Thyroid gland (tissue), 4 donors: ENCODE measurements around the gene BSPRY. TPM values are rescaled to one million over a fixed set of nuclear protein-coding genes. Genes with fewer than 3 reads are reported as not detected.

Source experiments
- DNase-seq, 2 donors: peaks; one replicate each; pipeline ENCODE4 v3.0.0-alpha.2; 2019
- H3K27ac ChIP-seq, 3 donors: fragments of 200-600 bp; sonication (generic); 1 replicate in 2 of 3; 2 replicates in 1 of 3; pipeline ENCODE4 v1.5.1; 2016 to 2019; ENCODE audit warnings: mild to moderate bottlenecking in 1 of 3, moderate library complexity in 1 of 3
- H3K27me3 ChIP-seq: fragments of 200-600 bp; sonication (generic); one replicate; pipeline ENCODE4 v1.5.1; 2019
- H3K36me3 ChIP-seq, 2 donors: fragments of 200-600 bp; sonication (generic); one replicate each; pipeline ENCODE4 v1.5.1; 2016 to 2019
- H3K4me1 ChIP-seq, 2 donors: fragments of 200-600 bp; sonication (generic); one replicate each; pipeline ENCODE4 v1.5.1; 2017 to 2019
- H3K4me3 ChIP-seq, 3 donors: fragments of 200-600 bp; sonication (generic); replicated peaks in 1 of 3; 1 replicate in 2 of 3; 2 replicates in 1 of 3; pipeline ENCODE4 v1.5.1; 2016; ENCODE audit warnings: mild to moderate bottlenecking in 1 of 3
- H3K9me3 ChIP-seq: fragments of 200-600 bp; sonication (generic); one replicate; pipeline ENCODE4 v1.5.1; 2017
- CTCF ChIP-seq, 6 experiments: fragments of 200-600 bp in 3 of 6; fragments of 450-650 bp in 3 of 6; sonication (generic) in 3 of 6; IDR thresholded peaks; one replicate each; pipeline ENCODE4 v1.5.1; 2016 to 2019; ENCODE audit warnings: antibody characterized with exemption in 6 of 6, mild to moderate bottlenecking in 2 of 6, inconsistent platforms in 1 of 6, moderate library complexity in 1 of 6
- POLR2A ChIP-seq, 2 donors: fragments of 450-650 bp; IDR thresholded peaks; one replicate each; pipeline ENCODE4 v1.6.1; 2017; ENCODE audit warnings: antibody characterized with exemption in 2 of 2, mild to moderate bottlenecking in 2 of 2, moderate library complexity in 1 of 2
- WGBS, 2 donors: methylation state at CpG; one replicate each; pipeline ENCODE4 v1.1.5; 2017; 5-methylcytosine and 5-hydroxymethylcytosine counted together
- intact Hi-C: fragments of 100-400 bp; cut with DNase I; formaldehyde crosslinking; loops from one replicate; pipeline ENCODE4 v1.15.1; 2023
- total RNA-seq, 4 donors: library from RNA; depleted of rRNA; stranded (reverse); fragments of >200 nt; gene quantifications; one replicate each; pipeline ENCODE4 v1.2.3, GENCODE V29; 2016

BSPRY gene
- total RNA-seq, 4 donors from 2014 or later = 53.2 to 79.7 (median 67.1) TPM

- H3K27ac ChIP-seq = no peak overlapping the region
- intact Hi-C loops = no loop called here
- H3K36me3 ChIP-seq = peaks cover 35 to 41% of the 10 kb centered on the region in 2 donors
- no peaks in the 10 kb centered on the region for H3K4me1 ChIP-seq
- no peak for DNase-seq
- WGBS, 2 donors = 96 to 100% methylated on average over 10 to 12 of the region's 13 CpGs
- no peak for TF ChIP-seq POLR2A (IDR thresholded peaks at IDR 0.05)
- TF ChIP-seq CTCF (IDR thresholded peaks at IDR 0.05) = no peak
- no peaks in the 10 kb centered on the region for H3K9me3 ChIP-seq
- no peaks in the 10 kb centered on the region for H3K27me3 ChIP-seq
- H3K4me3 ChIP-seq = no peak overlapping the region
These were observed 39.5 kb downstream of the BSPRY start for GRCh38 chr9:113388833-113389232.

GRCh38 chr9:113389451-113389850 is 40.1 kb downstream of the BSPRY start:
- Histone ChIP-seq H3K36me3 (peaks cover 35 to 41% of the 10 kb centered on the region in 2 donors), H3K27me3 (no peaks in the 10 kb centered on the region), H3K4me3 (no peak overlapping the region), H3K4me1 (no peaks in the 10 kb centered on the region), H3K9me3 (no peaks in the 10 kb centered on the region), H3K27ac (no peak overlapping the region)
- WGBS, 2 donors = 94 to 96% methylated on average over 10 to 11 of the region's 11 CpGs
- TF ChIP-seq CTCF (IDR thresholded peaks at IDR 0.05) (no peak), POLR2A (IDR thresholded peaks at IDR 0.05) (no peak)
- intact Hi-C loops = no loop called here
- no peak for DNase-seq

GRCh38 chr9:113390192-113390960 is 41.0 kb downstream of the BSPRY start:
- intact Hi-C loops = no loop called here
- no peak for DNase-seq
- Histone ChIP-seq H3K36me3 (peaks cover 35 to 41% of the 10 kb centered on the region in 2 donors), H3K9me3 (no peaks in the 10 kb centered on the region), H3K27ac (no peak overlapping the region), H3K4me1 (no peaks in the 10 kb centered on the region), H3K4me3 (no peak overlapping the region), H3K27me3 (no peaks in the 10 kb centered on the region)
- no peak for TF ChIP-seq POLR2A (IDR thresholded peaks at IDR 0.05)
- no peak for TF ChIP-seq CTCF (IDR thresholded peaks at IDR 0.05)
- WGBS, 2 donors = 94 to 95% methylated on average over 14 to 15 of the region's 17 CpGs

- Histone ChIP-seq H3K27ac (no peak overlapping the region), H3K27me3 (no peaks in the 10 kb centered on the region), H3K4me1 (no peaks in the 10 kb centered on the region), H3K36me3 (peaks cover 35 to 41% of the 10 kb centered on the region in 2 donors), H3K4me3 (no peak overlapping the region), H3K9me3 (no peaks in the 10 kb centered on the region)
- no peak for DNase-seq
- intact Hi-C loops = no loop called here
- WGBS, 2 donors = 92 to 93% methylated on average over 7 of the region's 7 CpGs
- TF ChIP-seq CTCF (IDR thresholded peaks at IDR 0.05) (no peak), POLR2A (IDR thresholded peaks at IDR 0.05) (no peak)
These were observed 42.6 kb downstream of the BSPRY start for GRCh38 chr9:113391917-113392316.

GRCh38 chr9:113393281-113393680 is 43.9 kb downstream of the BSPRY start:
- WGBS, 2 donors = 91 to 96% methylated on average over 7 of the region's 7 CpGs
- DNase-seq = no peak
- H3K36me3 ChIP-seq = peaks cover 28 to 35% of the 10 kb centered on the region in 2 donors
- H3K4me3 ChIP-seq = no peak overlapping the region
- H3K4me1 ChIP-seq = peaks cover 0 to 6% of the 10 kb centered on the region in 2 donors
- intact Hi-C loops = no loop called here
- TF ChIP-seq POLR2A (IDR thresholded peaks at IDR 0.05) (no peak), CTCF (IDR thresholded peaks at IDR 0.05) (no peak)
- no peaks in the 10 kb centered on the region for H3K9me3 ChIP-seq
- no peaks in the 10 kb centered on the region for H3K27me3 ChIP-seq
- no peak overlapping the region for H3K27ac ChIP-seq
